Caco-2 (cell line): ENCODE results near the gene ERVW-1. TPM values are rescaled to one million over a fixed set of nuclear protein-coding genes. Genes with fewer than 3 reads are reported as not detected.

Experiments used
- BruUV-seq: library from RNA; stranded (reverse); fragments of 400-500 nt; replicated peaks from 2 replicates; lab custom pipeline; 2021; lab: Mats Ljungman, UMichigan
- CTCF ChIA-PET: fragments of 300-600 bp; sonication (Branson Sonifier 250); formaldehyde crosslinking; loops from one replicate; lab custom pipeline; 2022; ENCODE audit warnings: antibody characterized with exemption; lab: Charles Lee
- POLR2A ChIA-PET: fragments of 300-600 bp; sonication (Branson Sonifier 250); formaldehyde crosslinking; loops from one replicate; lab custom pipeline; 2022; ENCODE audit warnings: antibody characterized with exemption; lab: Charles Lee
- DNase-seq, 2 experiments: peaks; one replicate each; pipeline versions ENCODE4 v3.0.0 to v3.0.0-alpha.2; 2020 to 2022
- H3K27me3 ChIP-seq: replicated peaks from 2 replicates; pipeline ENCODE4 v1.6.0; 2011; ENCODE audit warnings: low read length; ENCODE audit not compliant: control insufficient read depth, insufficient read depth
- H3K36me3 ChIP-seq: 2 replicates; pipeline ENCODE4 v1.5.1; 2011; ENCODE audit warnings: low read length; ENCODE audit not compliant: control insufficient read depth, insufficient read depth
- H3K4me1 ChIP-seq: fragments of 250-450 bp; sonication (Bioruptor Pico); 2 replicates; pipeline ENCODE4 v1.5.1; 2020; ENCODE audit warnings: mild to moderate bottlenecking
- H3K4me3 ChIP-seq: 2 replicates; pipeline ENCODE4 v1.5.1; 2011; ENCODE audit warnings: low read depth, mild to moderate bottlenecking, control low read depth, low read length
- H3K9me3 ChIP-seq: fragments of 250-450 bp; sonication (Bioruptor Pico); 2 replicates; pipeline ENCODE4 v1.5.1; 2020; ENCODE audit warnings: mild to moderate bottlenecking, moderate library complexity
- H3K27ac Mint-ChIP-seq: one replicate; pipeline ENCODE4 v1.8.0; 2022; ENCODE audit warnings: mixed read lengths; ENCODE audit not compliant: unreplicated experiment
- H3K27me3 Mint-ChIP-seq: one replicate; pipeline ENCODE4 v1.8.0; 2022; ENCODE audit warnings: mixed read lengths; ENCODE audit not compliant: insufficient read depth, unreplicated experiment
- H3K36me3 Mint-ChIP-seq: one replicate; pipeline ENCODE4 v1.8.0; 2022; ENCODE audit warnings: mild to moderate bottlenecking, mixed read lengths; ENCODE audit not compliant: insufficient read depth, unreplicated experiment
- H3K4me1 Mint-ChIP-seq: one replicate; pipeline ENCODE4 v1.8.0; 2022; ENCODE audit warnings: low read depth, mixed read lengths; ENCODE audit not compliant: unreplicated experiment
- H3K4me3 Mint-ChIP-seq: one replicate; pipeline ENCODE4 v1.8.0; 2022; ENCODE audit warnings: mild to moderate bottlenecking, moderate library complexity, mixed read lengths; ENCODE audit not compliant: unreplicated experiment
- H3K9me3 Mint-ChIP-seq: one replicate; pipeline ENCODE4 v1.8.0; 2022; ENCODE audit warnings: mixed read lengths; ENCODE audit not compliant: unreplicated experiment
- CTCF ChIP-seq, 2 experiments: fragments of 200-600 bp in 1 of 2; IDR thresholded peaks; 1 replicate in 1 of 2; 2 replicates in 1 of 2; pipeline versions ENCODE4 v1.5.1 to v1.8.0; 2011 to 2022; ENCODE audit warnings: antibody characterized with exemption in 1 of 2, control low read depth in 1 of 2, inconsistent platforms in 1 of 2, low read depth in 1 of 2, low read length in 1 of 2, mild to moderate bottlenecking in 1 of 2, moderate library complexity in 1 of 2; ENCODE audit not compliant: insufficient read depth in 1 of 2, severe bottlenecking in 1 of 2, unreplicated experiment in 1 of 2
- intact Hi-C: fragments of 100-400 bp; cut with micrococcal nuclease; formaldehyde crosslinking; loops from one replicate; pipeline ENCODE4 v1.10.0; 2022; ENCODE audit not compliant: unreplicated experiment
- total RNA-seq: library from RNA; stranded (reverse); gene quantifications from 2 replicates; pipeline ENCODE4 v1.2.3, GENCODE V29; 2022

ERVW-1 gene
- total RNA-seq, 1 experiment from 2014 or later: not detected

- no peaks in the 10 kb centered on the region for H3K27me3 Mint-ChIP-seq
- POLR2A ChIA-PET: interaction anchor here (1.4 kb wide), 1 partner anchor 15 kb away, joined by 11 read pairs; the partner anchor contains the start of gene GATAD1
- no peak overlapping the region for H3K27ac Mint-ChIP-seq
- peak; percentile 30 to 49 for DNase-seq
- H3K4me1 Mint-ChIP-seq: no peaks in the 10 kb centered on the region
- Histone ChIP-seq H3K9me3 (no peaks in the 10 kb centered on the region), H3K27me3 (no peaks in the 10 kb centered on the region), H3K4me3 (no peak overlapping the region), H3K36me3 (no peaks in the 10 kb centered on the region), H3K4me1 (no peaks in the 10 kb centered on the region)
- H3K4me3 Mint-ChIP-seq: no peak overlapping the region
- no peaks in the 10 kb centered on the region for H3K9me3 Mint-ChIP-seq
- no peaks in the 10 kb centered on the region for H3K36me3 Mint-ChIP-seq
- no peak for TF ChIP-seq CTCF (IDR thresholded peaks at IDR 0.05; ENCODE audit: insufficient read depth in 1 of 2, low read depth in 1 of 2, low read length in 1 of 2, severe bottlenecking in 1 of 2, unreplicated experiment in 1 of 2)
- BruUV-seq: no TSS peak
- intact Hi-C loops: no loop called here
- CTCF ChIA-PET: interaction anchor here (1.0 kb wide), 1 partner anchor 15 kb away, joined by 3 read pairs; the partner anchor contains the start of gene GATAD1
Measured at GRCh38 chr7:92432299-92432946, 45.3 kb downstream of the ERVW-1 start.

DNA sequence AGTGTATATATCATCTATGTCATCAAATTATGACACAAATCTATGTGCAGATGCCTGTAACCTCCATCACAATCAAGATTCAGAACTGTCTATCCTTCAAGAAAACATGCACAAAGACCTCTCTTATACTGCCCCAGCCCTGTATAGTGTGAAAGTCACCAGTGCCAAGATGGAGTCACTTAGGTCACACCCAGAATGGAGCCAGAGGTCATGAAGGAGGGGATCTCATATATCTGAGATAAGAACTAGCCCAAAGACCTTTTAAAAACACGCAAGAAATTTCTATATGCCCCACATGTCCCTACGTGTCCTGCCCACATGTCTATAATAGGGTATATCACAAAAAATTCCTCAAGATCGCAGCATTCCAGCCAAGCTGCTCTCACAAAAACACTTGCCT, 50.6 kb downstream of the ERVW-1 start:
- Mint-ChIP-seq H3K4me1 (peaks cover 9% of the 10 kb centered on the region), H3K4me3 (no peak overlapping the region), H3K36me3 (no peaks in the 10 kb centered on the region), H3K9me3 (no peaks in the 10 kb centered on the region), H3K27me3 (no peaks in the 10 kb centered on the region), H3K27ac (no peak overlapping the region)
- no peaks in the 10 kb centered on the region; the same call in 1 of the 2 replicates for H3K27me3 ChIP-seq
- no TSS peak for BruUV-seq
- no peak for TF ChIP-seq CTCF (IDR thresholded peaks at IDR 0.05; ENCODE audit: insufficient read depth in 1 of 2, low read depth in 1 of 2, low read length in 1 of 2, severe bottlenecking in 1 of 2, unreplicated experiment in 1 of 2)
- no peaks in the 10 kb centered on the region for H3K9me3 ChIP-seq
- CTCF ChIA-PET: interaction anchor here (0.7 kb wide), 1 partner anchor 356 kb away, joined by 5 read pairs; no protein-coding TSS in a partner anchor
- no peaks in the 10 kb centered on the region for H3K36me3 ChIP-seq
- DNase-seq: no peak
- no peaks in the 10 kb centered on the region for H3K4me1 ChIP-seq
- no peak overlapping the region for H3K4me3 ChIP-seq
- POLR2A ChIA-PET: no interaction called here
- intact Hi-C loops: no loop called here

DNA sequence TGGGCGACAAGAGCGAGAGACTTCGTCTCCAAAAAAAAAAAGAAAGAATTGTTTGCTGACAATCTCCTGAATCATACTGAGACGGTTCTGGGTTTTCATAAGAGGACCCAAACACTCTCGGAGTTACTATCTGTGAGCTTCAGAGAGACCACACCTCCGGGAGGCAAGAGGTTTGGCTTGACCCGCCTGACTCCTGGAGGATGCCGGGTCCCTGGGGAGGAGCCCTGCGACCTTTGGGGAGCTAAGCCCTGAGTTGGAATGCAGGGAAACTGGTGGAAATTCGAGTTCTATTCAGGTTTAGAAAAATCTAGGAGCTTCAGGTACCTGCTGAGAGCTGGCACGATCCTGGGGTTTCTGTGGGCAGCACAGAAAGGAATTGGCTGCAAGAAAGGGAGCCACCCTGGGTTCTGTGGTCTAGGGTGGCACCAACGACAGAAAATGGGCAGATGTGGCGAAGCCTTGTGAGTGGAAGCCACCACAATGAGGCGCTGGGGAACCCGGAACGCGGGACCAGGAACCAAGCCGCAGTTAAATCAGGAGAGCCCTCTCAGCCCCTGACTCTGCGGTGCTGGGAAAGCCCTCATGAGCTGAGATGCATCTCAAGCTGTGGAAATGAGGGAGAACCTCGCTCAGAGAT, 52.3 kb downstream of the ERVW-1 start:
- no TSS peak for BruUV-seq
- DNase-seq: peak; percentile 59 to 60
- intact Hi-C loops: no loop called here

More for the DNA sequence above, 52.3 kb downstream of the ERVW-1 start:
- POLR2A ChIA-PET: interaction anchor here (2.8 kb wide), 1 partner anchor 22 kb away, joined by 31 read pairs; the partner anchor contains the start of gene GATAD1
- Histone ChIP-seq H3K4me1 (no peaks in the 10 kb centered on the region), H3K4me3 (peak overlapping the region; percentile 50), H3K36me3 (no peaks in the 10 kb centered on the region), H3K9me3 (no peaks in the 10 kb centered on the region), H3K27me3 (no peaks in the 10 kb centered on the region; the same call in 1 of the 2 replicates)
- Mint-ChIP-seq H3K9me3 (no peaks in the 10 kb centered on the region), H3K4me3 (peak overlapping the region; percentile 54), H3K27ac (peak overlapping the region; percentile 74), H3K27me3 (no peaks in the 10 kb centered on the region), H3K36me3 (no peaks in the 10 kb centered on the region), H3K4me1 (peaks cover 9% of the 10 kb centered on the region)
- TF ChIP-seq CTCF (IDR thresholded peaks at IDR 0.05; ENCODE audit: insufficient read depth in 1 of 2, low read depth in 1 of 2, low read length in 1 of 2, severe bottlenecking in 1 of 2, unreplicated experiment in 1 of 2): peak in 1 of 2 experiments; percentile 32
- CTCF ChIA-PET: interaction anchor here (0.7 to 2.8 kb wide), 6 partner anchors 9 to 291 kb away, joined by 3 to 74 read pairs (median 6); partner anchors contain the start of genes CYP51A1 and GATAD1
